ENCODE results near the gene CLCN2.
A peak's percentile ranks its signal among the peaks of the same experiment; 100 is the strongest.

CLCN2 gene

GRCh38 chr3:184375747-184376461 is 14.5 kb upstream of the CLCN2 start:
- TF ChIP-seq CTCF (IDR thresholded peaks at IDR 0.05; ENCODE audit: insufficient read depth, missing control alignments) = no peak
- FAIRE-seq = no peak
- DNase-seq (ENCODE audit: insufficient read length, low spot score) = no peak

GRCh38 chr3:184373422-184373821 is 12.0 kb upstream of the CLCN2 start:
- no peak for FAIRE-seq

GRCh38 chr3:184372911-184373310 is 11.5 kb upstream of the CLCN2 start:
- no peak for TF ChIP-seq CTCF (IDR thresholded peaks at IDR 0.05; ENCODE audit: insufficient read depth, missing control alignments)
- no peak for FAIRE-seq
- DNase-seq (ENCODE audit: insufficient read length, low spot score) = no peak

More at GRCh38 chr3:184373422-184373821, 12.0 kb upstream of the CLCN2 start:
- DNase-seq (ENCODE audit: insufficient read length, low spot score) = no peak
- TF ChIP-seq CTCF (IDR thresholded peaks at IDR 0.05; ENCODE audit: insufficient read depth, missing control alignments) = no peak

GRCh38 chr3:184372296-184372821 is 11.0 kb upstream of the CLCN2 start:
- TF ChIP-seq CTCF (IDR thresholded peaks at IDR 0.05; ENCODE audit: insufficient read depth, missing control alignments) = no peak
- DNase-seq (ENCODE audit: insufficient read length, low spot score) = no peak
- FAIRE-seq = no peak

- DNase-seq (ENCODE audit: insufficient read length, low spot score) (peak; percentile 83), FAIRE-seq (no peak)
- peak; percentile 99 for TF ChIP-seq CTCF (IDR thresholded peaks at IDR 0.05; ENCODE audit: insufficient read depth, missing control alignments)
Measured at GRCh38 chr3:184371570-184372018, 10.2 kb upstream of the CLCN2 start.

GRCh38 chr3:184368586-184369183 is 7.3 kb upstream of the CLCN2 start:
- DNase-seq (ENCODE audit: insufficient read length, low spot score) (no peak), FAIRE-seq (no peak)
- TF ChIP-seq CTCF (IDR thresholded peaks at IDR 0.05; ENCODE audit: insufficient read depth, missing control alignments) = no peak

GRCh38 chr3:184368116-184368515 is 6.7 kb upstream of the CLCN2 start:
- DNase-seq (ENCODE audit: insufficient read length, low spot score) = no peak
- no peak for FAIRE-seq
- no peak for TF ChIP-seq CTCF (IDR thresholded peaks at IDR 0.05; ENCODE audit: insufficient read depth, missing control alignments)

Measured in D721Med (cell line).